H1 (cell line): Measurements from ENCODE around the gene DGKI. TPM values are rescaled to one million over a fixed set of nuclear protein-coding genes. Genes with fewer than 3 reads are reported as not detected.

Experiments used
- CBX8 ChIP-seq: fragments of 300-800, 300-1000 bp; sonication (generic); IDR thresholded peaks from 2 replicates; pipeline ENCODE4 v1.7.1; 2016; ENCODE audit warnings: low read depth, low read length, borderline replicate concordance
- CEBPB ChIP-seq: IDR thresholded peaks from 2 replicates; pipeline ENCODE4 v1.6.1; 2012; ENCODE audit warnings: low read depth, low read length
- HDAC6 ChIP-seq: IDR thresholded peaks from one replicate; pipeline ENCODE4 v1.7.1; 2012; ENCODE audit warnings: low read depth, mild to moderate bottlenecking, inconsistent platforms, low read length, moderate library complexity
- TAF7 ChIP-seq: optimal IDR thresholded peaks from 2 replicates; pipeline ENCODE3; 2011; ENCODE audit warnings: low read depth, mild to moderate bottlenecking, inconsistent platforms, low read length, moderate library complexity, borderline replicate concordance
- polyA plus RNA-seq, 7 experiments: library from polyadenylated mRNA; depleted of rRNA in 3 of 7; stranded (reverse) in 5 of 7; unstranded in 2 of 7; fragments of >200 nt in 5 of 7; fragments of 200-250 nt in 2 of 7; gene quantifications; 1 replicate in 5 of 7; 2 replicates in 1 of 7; 4 replicates in 1 of 7; pipeline versions ENCODE4 v1.2.1 to v1.2.3, GENCODE V29; 2011 to 2013; ENCODE audit warnings: missing spikeins in 2 of 7, mixed read lengths in 2 of 7
- total RNA-seq: library from RNA; stranded (reverse); fragmentation: NEBNext Ultra II Directional; extraction: Animal tissue kit (Norgen Biotek cat#: 25700); gene quantifications from 2 replicates; pipeline ENCODE4 v1.2.1, GENCODE V29; 2021
- TF ChIP-seq, protein P1 (sequence below), 3 experiments: IDR thresholded peaks; 1 replicate in 2 of 3; 2 replicates in 1 of 3; pipeline versions ENCODE4 v1.5.1 to v1.6.1; 2011; ENCODE audit warnings: low read length in 3 of 3, mild to moderate bottlenecking in 3 of 3, inconsistent platforms in 2 of 3, low read depth in 1 of 3, moderate library complexity in 1 of 3; ENCODE audit not compliant: insufficient read depth in 1 of 3; ENCODE audit errors: control extremely low read depth in 1 of 3

The DGKI gene
- total and polyA plus RNA-seq, 2 of the 8 experiments (the other 6 are each of a cell fraction or from before 2014, with no cell fraction given) = 0.20 to 0.71 TPM

- TF ChIP-seq, protein P1, sequence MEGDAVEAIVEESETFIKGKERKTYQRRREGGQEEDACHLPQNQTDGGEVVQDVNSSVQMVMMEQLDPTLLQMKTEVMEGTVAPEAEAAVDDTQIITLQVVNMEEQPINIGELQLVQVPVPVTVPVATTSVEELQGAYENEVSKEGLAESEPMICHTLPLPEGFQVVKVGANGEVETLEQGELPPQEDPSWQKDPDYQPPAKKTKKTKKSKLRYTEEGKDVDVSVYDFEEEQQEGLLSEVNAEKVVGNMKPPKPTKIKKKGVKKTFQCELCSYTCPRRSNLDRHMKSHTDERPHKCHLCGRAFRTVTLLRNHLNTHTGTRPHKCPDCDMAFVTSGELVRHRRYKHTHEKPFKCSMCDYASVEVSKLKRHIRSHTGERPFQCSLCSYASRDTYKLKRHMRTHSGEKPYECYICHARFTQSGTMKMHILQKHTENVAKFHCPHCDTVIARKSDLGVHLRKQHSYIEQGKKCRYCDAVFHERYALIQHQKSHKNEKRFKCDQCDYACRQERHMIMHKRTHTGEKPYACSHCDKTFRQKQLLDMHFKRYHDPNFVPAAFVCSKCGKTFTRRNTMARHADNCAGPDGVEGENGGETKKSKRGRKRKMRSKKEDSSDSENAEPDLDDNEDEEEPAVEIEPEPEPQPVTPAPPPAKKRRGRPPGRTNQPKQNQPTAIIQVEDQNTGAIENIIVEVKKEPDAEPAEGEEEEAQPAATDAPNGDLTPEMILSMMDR (IDR thresholded peaks at IDR 0.05; ENCODE audit: control extremely low read depth in 1 of 3, insufficient read depth in 1 of 3, low read depth in 1 of 3, low read length in 3 of 3) = no peak
- TF ChIP-seq TAF7 = no peak
- no peak for TF ChIP-seq HDAC6
- no peak for TF ChIP-seq CEBPB
- TF ChIP-seq CBX8 = no peak
Measured at GRCh38 chr7:137482466-137482865, 364.3 kb downstream of the DGKI start (continued).
